ENCODE measurements around the gene SNX19.

DNA sequence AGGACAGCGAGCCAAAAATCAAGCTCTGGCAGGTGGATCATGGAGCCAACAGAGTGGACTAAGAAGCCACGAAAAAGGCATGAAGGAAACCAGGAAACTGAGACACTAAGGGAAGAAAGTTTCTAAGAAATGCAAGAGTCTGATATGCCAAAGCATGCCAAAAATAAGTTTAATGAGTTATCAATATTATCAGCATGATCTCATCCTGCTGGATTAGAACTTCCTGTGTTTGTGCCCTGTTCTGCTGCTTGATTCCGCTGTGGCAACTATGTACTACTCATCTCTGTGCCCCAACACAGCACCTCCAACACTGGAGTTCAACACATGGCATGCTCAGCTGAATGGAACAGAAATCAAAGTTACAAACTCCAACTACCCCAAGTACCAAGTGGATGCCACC is 10.8 kb downstream of the SNX19 start:
- no peak for TF ChIP-seq POLR2A (IDR thresholded peaks at IDR 0.05)
- TF ChIP-seq, protein P1, sequence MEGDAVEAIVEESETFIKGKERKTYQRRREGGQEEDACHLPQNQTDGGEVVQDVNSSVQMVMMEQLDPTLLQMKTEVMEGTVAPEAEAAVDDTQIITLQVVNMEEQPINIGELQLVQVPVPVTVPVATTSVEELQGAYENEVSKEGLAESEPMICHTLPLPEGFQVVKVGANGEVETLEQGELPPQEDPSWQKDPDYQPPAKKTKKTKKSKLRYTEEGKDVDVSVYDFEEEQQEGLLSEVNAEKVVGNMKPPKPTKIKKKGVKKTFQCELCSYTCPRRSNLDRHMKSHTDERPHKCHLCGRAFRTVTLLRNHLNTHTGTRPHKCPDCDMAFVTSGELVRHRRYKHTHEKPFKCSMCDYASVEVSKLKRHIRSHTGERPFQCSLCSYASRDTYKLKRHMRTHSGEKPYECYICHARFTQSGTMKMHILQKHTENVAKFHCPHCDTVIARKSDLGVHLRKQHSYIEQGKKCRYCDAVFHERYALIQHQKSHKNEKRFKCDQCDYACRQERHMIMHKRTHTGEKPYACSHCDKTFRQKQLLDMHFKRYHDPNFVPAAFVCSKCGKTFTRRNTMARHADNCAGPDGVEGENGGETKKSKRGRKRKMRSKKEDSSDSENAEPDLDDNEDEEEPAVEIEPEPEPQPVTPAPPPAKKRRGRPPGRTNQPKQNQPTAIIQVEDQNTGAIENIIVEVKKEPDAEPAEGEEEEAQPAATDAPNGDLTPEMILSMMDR (IDR thresholded peaks at IDR 0.05): no peak

Measured in adrenal gland (tissue), 5 donors.